ENCODE measurements around the gene TMEM200A. TPM values are rescaled to one million over a fixed set of nuclear protein-coding genes. Genes with fewer than 3 reads are reported as not detected.

Gene TMEM200A
- total RNA-seq (2022; extraction: Qiagen RNA extraction): 0.06 to 0.10 TPM (median 0.07 TPM) in 5 replicates

GRCh38 chr6:130365166-130366106 lies at the start of gene TMEM200A:
Gene TMEM200A (plus strand): TSS chr6:130366017. CDS start chr6:130440423, 74,406 bp downstream.

Other genes with a start within 250 kb of the TMEM200A start
- gene SAMD3, start 143.1 kb upstream of the TMEM200A start, total RNA-seq (2022; extraction: Qiagen RNA extraction): not detected in 5 replicates